HCT116 (cell line): ENCODE data around the gene PANX2. TPM values are rescaled to one million over a fixed set of nuclear protein-coding genes. Genes with fewer than 3 reads are reported as not detected.

Experiments
- ATAC-seq: fragments of 200-7000 bp; cut with Tn5 transposase; 2 replicates; pipeline ENCODE4 v1.9.1; 2020; ENCODE audit warnings: mild to moderate bottlenecking, moderate library complexity
- BruUV-seq: library from RNA; stranded (reverse); fragments of 400-500 nt; replicated peaks from 2 replicates; lab custom pipeline; 2021; lab: Mats Ljungman, UMichigan
- CTCF ChIA-PET: fragments of 300-600 bp; sonication (Branson Sonifier 250); formaldehyde crosslinking; loops from one replicate; lab custom pipeline; 2021; ENCODE audit warnings: antibody characterized with exemption; lab: Charles Lee
- POLR2A ChIA-PET: fragments of 300-600, 350-600 bp; sonication (Branson Sonifier 250); formaldehyde crosslinking; loops from one replicate; lab custom pipeline; 2021; ENCODE audit warnings: antibody characterized with exemption; lab: Charles Lee
- RAD21 ChIA-PET, 2 experiments: fragments of 300-600 bp; sonication (Branson Sonifier 250); formaldehyde crosslinking; loops; one replicate each; lab custom pipeline; 2023; ENCODE audit warnings: low total read pairs in 2 of 2; ENCODE audit not compliant: uncharacterized antibody in 2 of 2, unreplicated experiment in 2 of 2, low non-redundant PET in 1 of 2; lab: Charles Lee
- DNase-seq: peaks from one replicate; pipeline ENCODE4 v3.0.0-alpha.2; 2010; ENCODE audit warnings: low read depth, low spot score
- H2AFZ ChIP-seq: fragments of 200-600 bp; shearing (Covaris generic), sonication (generic); 2 replicates; pipeline ENCODE4 v1.6.1; 2017; ENCODE audit warnings: low read depth, mixed run types, mixed read lengths, antibody characterized with exemption, low read length; ENCODE audit not compliant: poor library complexity, severe bottlenecking
- H3K27ac ChIP-seq: 2 replicates; pipeline ENCODE4 v1.5.1; 2012; ENCODE audit warnings: low read depth, low read length
- H3K27me3 ChIP-seq: fragments of 200-600 bp; sonication (generic); 2 replicates; pipeline ENCODE4 v1.6.1; 2016; ENCODE audit warnings: mixed run types, low read length, mixed read lengths; ENCODE audit not compliant: insufficient read depth
- H3K36me3 ChIP-seq, 2 experiments: fragments of 200-500 bp in 1 of 2; fragments of 200-600 bp in 1 of 2; sonication (Bioruptor generic) in 1 of 2; sonication (generic) in 1 of 2; 2 replicates each; pipeline versions ENCODE4 v1.5.1 to v1.6.1; 2014 to 2016; ENCODE audit warnings: low read length in 2 of 2, inconsistent platforms in 1 of 2, mixed read lengths in 1 of 2, mixed run types in 1 of 2; ENCODE audit not compliant: insufficient read depth in 2 of 2, control insufficient read depth in 1 of 2
- H3K4me1 ChIP-seq, 2 experiments: fragments of 200-600 bp in 1 of 2; sonication (generic) in 1 of 2; 2 replicates each; pipeline versions ENCODE4 v1.5.1 to v1.6.1; 2012 to 2017; ENCODE audit warnings: low read length in 2 of 2, inconsistent platforms in 1 of 2, mild to moderate bottlenecking in 1 of 2, mixed read lengths in 1 of 2, mixed run types in 1 of 2, moderate library complexity in 1 of 2; ENCODE audit not compliant: insufficient read depth in 2 of 2, control insufficient read depth in 1 of 2
- H3K4me2 ChIP-seq: fragments of 200-600 bp; sonication (generic); 2 replicates; pipeline ENCODE4 v1.6.1; 2017; ENCODE audit warnings: mixed run types, low read length, mixed read lengths
- H3K4me3 ChIP-seq, 2 experiments: fragments of 200-600 bp in 1 of 2; sonication (generic) in 1 of 2; replicated peaks in 1 of 2; 2 replicates each; pipeline ENCODE4 v1.5.1; 2011 to 2016; ENCODE audit warnings: low read length in 2 of 2, control low read depth in 1 of 2, low read depth in 1 of 2, mild to moderate bottlenecking in 1 of 2, mixed read lengths in 1 of 2, mixed run types in 1 of 2
- H3K79me2 ChIP-seq: fragments of 200-600 bp; sonication (generic); 2 replicates; pipeline ENCODE4 v1.6.1; 2017; ENCODE audit warnings: mild to moderate bottlenecking, mixed run types, low read length, moderate library complexity, mixed read lengths; ENCODE audit not compliant: insufficient read depth
- H3K9ac ChIP-seq: fragments of 200-600 bp; sonication (generic); 2 replicates; pipeline ENCODE4 v1.6.1; 2016; ENCODE audit warnings: low read length, mixed read lengths
- H3K9me2 ChIP-seq: fragments of 200-600 bp; sonication (generic), shearing (Covaris generic); 2 replicates; pipeline ENCODE4 v1.6.1; 2017; ENCODE audit warnings: mixed run types, mild to moderate bottlenecking, moderate library complexity; ENCODE audit not compliant: insufficient read depth
- H3K9me3 ChIP-seq, 2 experiments: fragments of 200-500 bp in 1 of 2; fragments of 200-600 bp in 1 of 2; sonication (Bioruptor generic) in 1 of 2; sonication (generic) in 1 of 2; 2 replicates each; pipeline ENCODE4 v1.6.1; 2014 to 2017; ENCODE audit warnings: low read length in 2 of 2, mixed read lengths in 2 of 2, inconsistent platforms in 1 of 2, low read depth in 1 of 2, mild to moderate bottlenecking in 1 of 2, mixed run types in 1 of 2, moderate library complexity in 1 of 2; ENCODE audit not compliant: control insufficient read depth in 1 of 2, insufficient read depth in 1 of 2
- H4K20me1 ChIP-seq: fragments of 200-600 bp; sonication (generic), shearing (Covaris generic); 2 replicates; pipeline ENCODE4 v1.6.1; 2017; ENCODE audit warnings: mixed run types, mild to moderate bottlenecking, moderate library complexity; ENCODE audit not compliant: insufficient read depth
- ATF3 ChIP-seq: IDR thresholded peaks from 2 replicates; pipeline ENCODE4 v1.6.1; 2012
- CBX3 ChIP-seq: IDR thresholded peaks from 2 replicates; pipeline ENCODE4 v1.6.1; 2012; ENCODE audit warnings: low read depth
- CEBPB ChIP-seq: IDR thresholded peaks from 2 replicates; pipeline ENCODE4 v1.6.1; 2012; ENCODE audit warnings: low read depth
- CTCF ChIP-seq, 3 experiments: fragments of 200-600 bp in 1 of 3; sonication (generic) in 1 of 3; IDR thresholded peaks in 2 of 3; conservative IDR thresholded peaks in 1 of 3; 2 replicates each; pipeline ENCODE4 v1.5.1; 2012 to 2017; ENCODE audit warnings: low read depth in 2 of 3, low read length in 2 of 3, antibody characterized with exemption in 1 of 3, borderline replicate concordance in 1 of 3, control low read depth in 1 of 3, mild to moderate bottlenecking in 1 of 3, mixed read lengths in 1 of 3, mixed run types in 1 of 3, moderate library complexity in 1 of 3; ENCODE audit not compliant: insufficient read depth in 1 of 3
- EGR1 ChIP-seq: IDR thresholded peaks from 2 replicates; pipeline ENCODE4 v1.6.1; 2012; ENCODE audit warnings: low read depth
- ELF1 ChIP-seq: IDR thresholded peaks from 2 replicates; pipeline ENCODE4 v1.6.1; 2012; ENCODE audit warnings: low read depth, borderline replicate concordance
- FOSL1 ChIP-seq: IDR thresholded peaks from 2 replicates; pipeline ENCODE4 v1.6.1; 2012; ENCODE audit warnings: low read depth
- MAX ChIP-seq: IDR thresholded peaks from 2 replicates; pipeline ENCODE4 v1.6.1; 2012
- POLR2A ChIP-seq: IDR thresholded peaks from 2 replicates; pipeline ENCODE4 v1.7.0; 2011; ENCODE audit warnings: borderline replicate concordance; ENCODE audit not compliant: insufficient read depth, insufficient read length; ENCODE audit errors: extremely low read depth
- POLR2AphosphoS5 ChIP-seq: IDR thresholded peaks from 2 replicates; pipeline ENCODE4 v1.6.1; 2011; ENCODE audit warnings: mild to moderate bottlenecking, low read depth, low read length, moderate library complexity
- RAD21 ChIP-seq: IDR thresholded peaks from 2 replicates; pipeline ENCODE4 v1.6.1; 2012; ENCODE audit warnings: low read depth, mild to moderate bottlenecking
- SIN3A ChIP-seq: IDR thresholded peaks from 2 replicates; pipeline ENCODE4 v1.6.1; 2012; ENCODE audit warnings: low read depth
- SRF ChIP-seq: IDR thresholded peaks from 2 replicates; pipeline ENCODE4 v1.6.1; 2012; ENCODE audit warnings: low read depth
- YY1 ChIP-seq: IDR thresholded peaks from 2 replicates; pipeline ENCODE4 v1.6.1; 2011; ENCODE audit warnings: low read length, low read depth, moderate library complexity, mild to moderate bottlenecking; ENCODE audit not compliant: insufficient replicate concordance; ENCODE audit errors: extremely low read depth
- ZFX ChIP-seq: fragments of 450-650 bp; IDR thresholded peaks from 2 replicates; pipeline ENCODE4 v1.6.1; 2017
- ZNF274 ChIP-seq: fragments of 200-500 bp; sonication (Bioruptor generic); IDR thresholded peaks from 2 replicates; pipeline ENCODE4 v1.6.1; 2014; ENCODE audit warnings: mild to moderate bottlenecking, low read depth, low read length, inconsistent platforms
- intact Hi-C: fragments of 100-400 bp; cut with micrococcal nuclease; formaldehyde crosslinking; loops from 2 replicates; pipeline ENCODE4 v1.10.0; 2022
- total RNA-seq: library from RNA; stranded (reverse); gene quantifications from one replicate; pipeline ENCODE4 v1.2.1, GENCODE V29; 2021; ENCODE audit not compliant: unreplicated experiment

Gene PANX2
- total RNA-seq, 1 experiment from 2014 or later: 8.0 TPM

GRCh38 chr22:50141462-50141861 lies 29.1 kb upstream of the PANX2 start (continued):
- no peak for TF ChIP-seq YY1
- TF ChIP-seq FOSL1: no peak
- TF ChIP-seq CBX3: no peak
- TF ChIP-seq SRF: no peak
- TF ChIP-seq ZFX: no peak
- TF ChIP-seq ZNF274: no peak
- TF ChIP-seq, all 23 proteins: peak for 0

- Histone ChIP-seq H3K27ac (no peak overlapping the region), H3K9me3 (no peaks in the 10 kb centered on the region), H3K4me3 (no peak overlapping the region), H3K79me2 (no peaks in the 10 kb centered on the region), H4K20me1 (no peaks in the 10 kb centered on the region), H3K9me2 (no peaks in the 10 kb centered on the region), H3K9ac (no peak overlapping the region), H3K27me3 (no peaks in the 10 kb centered on the region), H3K4me1 (no peaks in the 10 kb centered on the region; a peak in 1 of 4 replicates), H3K36me3 (no peaks in the 10 kb centered on the region), H2AFZ (no peak overlapping the region), H3K4me2 (no peak overlapping the region)
- no TSS peak for BruUV-seq
- no peak for TF ChIP-seq EGR1
- TF ChIP-seq SIN3A: no peak
- no peak for TF ChIP-seq CBX3
- no peak for TF ChIP-seq POLR2AphosphoS5
- TF ChIP-seq YY1: no peak
- RAD21 ChIA-PET: no interaction called here
- DNase-seq: no peak
- POLR2A ChIA-PET: no interaction called here
- intact Hi-C loops: no loop called here
- no peak for ATAC-seq
- CTCF ChIA-PET: interaction anchor here (0.9 kb wide), 1 partner anchor 15 kb away, joined by 3 read pairs; no protein-coding TSS in a partner anchor
Observed at GRCh38 chr22:50141891-50142363, 28.6 kb upstream of the PANX2 start.

GRCh38 chr22:50143096-50143495 lies 27.4 kb upstream of the PANX2 start:
- RAD21 ChIA-PET: no interaction called here
- no peaks in the 10 kb centered on the region for H3K9me2 ChIP-seq
- H3K36me3 ChIP-seq: no peaks in the 10 kb centered on the region
- intact Hi-C loops: no loop called here
- no peak overlapping the region for H2AFZ ChIP-seq
- no TSS peak for BruUV-seq
- H3K9me3 ChIP-seq: no peaks in the 10 kb centered on the region
- CTCF ChIA-PET: interaction anchor here (0.6 kb wide), 1 partner anchor 1371 kb away, joined by 3 read pairs; no protein-coding TSS in a partner anchor
- no peak overlapping the region for H3K9ac ChIP-seq
- POLR2A ChIA-PET: no interaction called here
- no peaks in the 10 kb centered on the region for H4K20me1 ChIP-seq
- no peak overlapping the region for H3K4me3 ChIP-seq
- ATAC-seq: no peak
- no peaks in the 10 kb centered on the region; a peak in 1 of 4 replicates for H3K4me1 ChIP-seq
- no peaks in the 10 kb centered on the region for H3K27me3 ChIP-seq
- H3K79me2 ChIP-seq: no peaks in the 10 kb centered on the region
- TF ChIP-seq ELF1: no peak
- TF ChIP-seq YY1: no peak
- no peak for TF ChIP-seq MAX
- TF ChIP-seq POLR2A: no peak
- TF ChIP-seq RAD21: no peak
- TF ChIP-seq FOSL1: no peak
- TF ChIP-seq CBX3: no peak
- no peak for TF ChIP-seq SRF
- no peak for TF ChIP-seq CTCF (IDR thresholded peaks at IDR 0.05 in 2 of 3, conservative IDR thresholded peaks at IDR 0.05 in 1 of 3; ENCODE audit: borderline replicate concordance in 1 of 3, insufficient read depth in 1 of 3, low read depth in 2 of 3, low read length in 2 of 3)
- TF ChIP-seq POLR2AphosphoS5: no peak
- TF ChIP-seq SIN3A: no peak
- TF ChIP-seq ATF3: no peak
- no peak for TF ChIP-seq CEBPB
- H3K4me2 ChIP-seq: no peak overlapping the region
- H3K27ac ChIP-seq: no peak overlapping the region
- DNase-seq: no peak
